KBM-7 (cell line): Measurements from ENCODE around the gene TMEFF2.
"Not testable (repeated sequence)": the region's sequence is repeated elsewhere in the genome, so short reads cannot be mapped to it uniquely, and the experiment has no call there.

Source experiments
- DNase-seq: peaks from one replicate; pipeline ENCODE4 v3.0.0-alpha.2; 2015
- in situ Hi-C: fragments of 300-500 bp; cut with MboI; formaldehyde crosslinking; loops from 2 replicates; pipeline ENCODE4 v1.14.3; 2020; ENCODE audit warnings: low sequenced_read_pairs, low pct_unique_long_range_greater_than_20kb, mixed read lengths

The TMEFF2 gene

GRCh38 chr2:192087398-192087958 is 107.3 kb downstream of the TMEFF2 start:
- in situ Hi-C loops = no loop called here
- no peak for DNase-seq

GRCh38 chr2:192082121-192082520 is 112.6 kb downstream of the TMEFF2 start:
- in situ Hi-C loops = no loop called here

GRCh38 chr2:192080096-192080495 is 114.6 kb downstream of the TMEFF2 start:
- DNase-seq, in situ Hi-C loops: not testable (repeated sequence)

More at GRCh38 chr2:192082121-192082520, 112.6 kb downstream of the TMEFF2 start:
- no peak for DNase-seq

GRCh38 chr2:192073878-192074277 is 120.9 kb downstream of the TMEFF2 start:
- in situ Hi-C loops = no loop called here
- DNase-seq = no peak

- DNase-seq = no peak
- in situ Hi-C loops = no loop called here
These were observed 122.0 kb downstream of the TMEFF2 start for GRCh38 chr2:192072778-192073177.

GRCh38 chr2:192072261-192072660 is 122.5 kb downstream of the TMEFF2 start:
- no peak for DNase-seq
- in situ Hi-C loops = no loop called here

- in situ Hi-C loops = no loop called here
- DNase-seq = no peak
These were observed 124.6 kb downstream of the TMEFF2 start for GRCh38 chr2:192070099-192070498.

GRCh38 chr2:192069417-192069816 is 125.3 kb downstream of the TMEFF2 start:
- DNase-seq = no peak
- in situ Hi-C loops = no loop called here

DNA sequence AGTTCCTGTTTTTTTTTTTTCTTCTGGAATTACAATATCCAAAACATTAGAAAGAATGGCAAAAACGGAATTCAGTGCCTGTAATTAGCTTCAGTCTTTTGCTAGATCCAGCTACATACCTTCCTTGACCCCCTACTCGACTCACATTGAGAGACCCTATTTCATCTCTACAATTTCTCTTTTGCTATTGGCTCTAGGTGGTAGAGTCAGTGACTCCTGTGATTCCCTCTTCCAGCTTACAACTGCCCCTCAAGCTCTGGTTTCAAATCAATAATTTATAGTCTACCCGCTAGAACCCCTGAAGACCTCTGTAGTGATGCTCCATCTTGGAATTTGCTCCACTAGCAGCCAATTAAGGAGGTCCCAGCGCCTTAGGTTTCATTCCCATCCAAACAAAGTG is 125.8 kb downstream of the TMEFF2 start:
- in situ Hi-C loops = no loop called here

DNA sequence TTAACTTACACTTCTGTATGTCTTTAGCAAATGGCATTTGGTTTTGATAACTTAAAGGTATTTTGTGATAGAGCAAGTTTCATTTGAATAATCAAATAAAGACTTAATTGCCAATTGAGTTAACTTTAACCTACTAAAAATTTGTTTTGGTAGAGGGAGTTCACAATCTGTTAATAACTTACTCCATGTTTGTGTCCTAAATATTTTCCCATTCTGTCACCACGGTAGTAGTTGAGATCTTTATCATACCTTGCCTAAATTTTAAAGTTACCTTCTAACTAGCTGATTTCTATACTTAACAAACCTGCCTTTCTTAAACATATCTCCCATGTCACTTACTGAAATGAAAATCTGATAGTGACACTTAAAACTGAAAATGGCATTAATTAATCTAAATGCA is 127.1 kb downstream of the TMEFF2 start:
- no peak for DNase-seq
- in situ Hi-C loops = no loop called here

More for the DNA sequence above, 125.8 kb downstream of the TMEFF2 start:
- no peak for DNase-seq

DNA sequence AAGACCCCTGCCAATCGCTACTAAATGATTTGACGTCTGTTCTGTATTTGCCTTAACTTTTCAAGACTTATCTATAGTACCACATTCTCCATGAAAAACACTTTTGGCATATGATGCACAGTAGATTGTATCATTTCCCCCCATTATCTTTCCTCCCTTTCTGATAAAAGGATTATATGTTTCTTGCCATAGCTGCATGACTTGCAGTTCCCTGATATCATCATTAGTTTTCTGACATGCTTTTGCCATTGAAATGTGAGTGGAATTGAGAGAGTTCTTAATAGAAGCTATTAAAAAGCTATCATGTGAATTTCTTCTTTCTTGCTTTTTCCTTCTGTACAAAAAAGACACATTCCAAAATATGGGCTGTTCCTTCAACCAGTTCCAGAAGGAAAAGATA is 130.3 kb downstream of the TMEFF2 start:
- in situ Hi-C loops = no loop called here
- DNase-seq = no peak

DNA sequence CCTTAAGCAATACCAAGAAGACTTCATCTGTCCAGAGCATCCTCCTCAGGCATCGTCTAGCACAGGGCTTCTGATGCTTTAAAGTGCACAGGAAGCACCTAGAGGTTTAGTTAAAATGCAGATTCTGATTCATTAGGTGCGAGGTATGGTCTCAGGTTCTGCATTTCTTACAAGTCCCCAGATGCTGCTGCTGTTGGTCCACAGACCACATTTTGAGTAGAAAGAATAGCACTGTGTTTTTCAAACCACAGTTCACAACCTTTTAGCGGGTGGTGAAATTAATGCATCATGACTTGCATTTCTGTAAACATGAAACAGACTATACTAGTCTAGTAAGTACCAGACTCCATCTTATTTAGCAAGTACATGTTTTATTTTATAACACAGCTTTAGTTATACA is 134.6 kb downstream of the TMEFF2 start:
- DNase-seq = no peak
- in situ Hi-C loops = no loop called here

DNA sequence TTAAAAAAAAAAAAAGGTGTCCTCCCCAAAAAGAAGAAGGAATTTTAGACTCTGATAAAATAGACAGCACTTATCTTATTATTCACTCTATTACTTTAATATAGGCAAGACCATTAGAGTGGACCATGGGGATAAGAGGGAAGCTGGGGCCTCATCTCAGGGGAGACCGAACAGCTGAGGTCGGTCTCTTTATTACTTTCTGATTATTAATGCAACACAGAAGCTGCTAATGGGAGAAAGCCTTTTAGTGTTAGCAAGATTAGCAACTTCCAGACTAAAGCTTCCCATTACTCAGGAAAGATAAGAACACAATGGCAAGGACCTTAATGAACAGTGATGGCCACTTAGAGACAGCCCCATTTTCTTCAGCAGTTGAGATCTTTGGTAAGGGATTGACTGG is 135.5 kb downstream of the TMEFF2 start:
- no peak for DNase-seq
- in situ Hi-C loops = no loop called here

- DNase-seq = no peak
- in situ Hi-C loops = no loop called here
These were observed 140.8 kb downstream of the TMEFF2 start for GRCh38 chr2:192053921-192054320.

- in situ Hi-C loops = no loop called here
- DNase-seq = no peak
These were observed 143.2 kb downstream of the TMEFF2 start for GRCh38 chr2:192051533-192051932.

GRCh38 chr2:192049362-192049761 is 145.4 kb downstream of the TMEFF2 start:
- in situ Hi-C loops = no loop called here
- no peak for DNase-seq

- in situ Hi-C loops = no loop called here
- DNase-seq = no peak
These were observed 147.2 kb downstream of the TMEFF2 start for GRCh38 chr2:192047315-192048107.

DNA sequence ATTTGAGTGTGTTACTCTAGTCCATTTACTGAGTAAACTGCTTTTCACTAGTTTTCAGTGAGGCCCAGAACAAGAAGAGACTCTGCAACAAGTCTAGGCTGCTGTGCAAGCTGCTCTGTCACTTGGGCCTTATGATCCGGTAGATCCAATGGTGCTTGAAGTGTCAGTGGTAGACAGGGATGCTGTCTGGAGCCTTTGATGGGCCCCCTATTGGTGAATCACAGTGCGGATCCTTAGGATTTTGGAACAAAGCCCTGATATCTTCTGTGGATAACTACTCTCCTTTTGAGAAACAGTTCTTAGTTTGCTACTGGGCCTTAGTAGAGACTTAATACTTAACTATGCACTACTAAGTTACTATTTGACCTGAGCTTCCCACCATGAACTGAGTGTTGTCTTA is 150.2 kb downstream of the TMEFF2 start:
- no peak for DNase-seq
- in situ Hi-C loops = no loop called here

DNA sequence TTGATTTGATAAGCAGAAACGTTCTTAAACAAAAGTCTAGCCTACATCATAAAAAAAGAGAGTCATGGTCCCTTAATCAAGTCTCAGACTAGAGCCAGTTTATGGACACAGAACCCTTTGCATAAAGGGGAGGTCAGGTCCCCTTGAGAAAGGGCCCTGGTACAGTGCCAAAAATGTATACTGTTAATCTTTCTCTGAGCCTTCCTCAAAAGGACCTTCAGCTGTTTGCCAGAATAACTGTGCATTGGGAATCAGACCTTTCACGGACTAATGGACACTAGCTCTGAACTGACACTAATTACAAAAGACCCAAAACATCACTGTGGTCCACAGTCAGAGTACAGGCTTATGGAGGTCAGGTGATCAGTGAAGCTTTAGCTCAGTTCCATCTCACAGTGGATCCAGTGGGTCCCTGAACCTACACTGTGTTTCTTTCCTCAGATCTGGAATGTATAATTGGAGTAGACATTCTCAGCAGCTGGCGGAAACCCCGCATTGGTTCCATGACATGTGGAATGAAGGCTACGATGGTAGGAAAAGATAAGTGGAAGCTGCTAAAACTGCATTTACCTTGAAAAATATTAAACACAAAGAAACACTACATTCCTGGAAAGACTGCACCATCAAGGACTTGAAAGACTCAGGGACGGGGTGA is 151.4 kb downstream of the TMEFF2 start:
- in situ Hi-C loops = no loop called here
- no peak for DNase-seq

- no peak for DNase-seq
- in situ Hi-C loops = no loop called here
These were observed 152.6 kb downstream of the TMEFF2 start for GRCh38 chr2:192042126-192042525.
